ENCODE data around the gene GKN2. TPM values are rescaled to one million over a fixed set of nuclear protein-coding genes. Genes with fewer than 3 reads are reported as not detected.

GKN2 gene
- polyA plus RNA-seq, 1 donor from 2014 or later: not detected

- Histone ChIP-seq H3K27ac (ENCODE audit: low read length) (no peak overlapping the region), H3K9me3 (ENCODE audit: low read length) (no peaks in the 10 kb centered on the region), H3K9ac (ENCODE audit: low read length) (no peak overlapping the region), H2AFZ (ENCODE audit: low read depth, low read length) (no peak overlapping the region), H3K9me2 (ENCODE audit: insufficient read depth, low read length) (no peaks in the 10 kb centered on the region), H3K4me3 (ENCODE audit: low read length) (no peak overlapping the region), H3K4me2 (ENCODE audit: low read length) (no peak overlapping the region), H3K36me3 (ENCODE audit: insufficient read depth, low read length) (no peaks in the 10 kb centered on the region), H3K79me2 (replicated peaks; ENCODE audit: insufficient read depth, low read length) (no peaks in the 10 kb centered on the region), H4K20me1 (ENCODE audit: insufficient read depth) (no peaks in the 10 kb centered on the region), H3F3A (ENCODE audit: insufficient read depth, low read length, poor library complexity, severe bottlenecking) (no peaks in the 10 kb centered on the region), H3K27me3 (ENCODE audit: insufficient read depth, low read depth, low read length) (no peaks in the 10 kb centered on the region)
- no peak for TF ChIP-seq RAD21 (conservative IDR thresholded peaks at IDR 0.05)
Measured at GRCh38 chr2:68951899-68952298, 794 bp downstream of the GKN2 start.

- Histone ChIP-seq H3K4me2 (ENCODE audit: low read length) (no peak overlapping the region), H3K27me3 (ENCODE audit: insufficient read depth, low read depth, low read length) (no peaks in the 10 kb centered on the region), H2AFZ (ENCODE audit: low read depth, low read length) (no peak overlapping the region), H3K4me3 (ENCODE audit: low read length) (no peak overlapping the region), H3K27ac (ENCODE audit: low read length) (no peak overlapping the region), H3K9me2 (ENCODE audit: insufficient read depth, low read length) (no peaks in the 10 kb centered on the region), H3K9ac (ENCODE audit: low read length) (no peak overlapping the region), H4K20me1 (ENCODE audit: insufficient read depth) (no peaks in the 10 kb centered on the region), H3K79me2 (replicated peaks; ENCODE audit: insufficient read depth, low read length) (no peaks in the 10 kb centered on the region), H3K36me3 (ENCODE audit: insufficient read depth, low read length) (no peaks in the 10 kb centered on the region), H3F3A (ENCODE audit: insufficient read depth, low read length, poor library complexity, severe bottlenecking) (no peaks in the 10 kb centered on the region), H3K9me3 (ENCODE audit: low read length) (no peaks in the 10 kb centered on the region)
- TF ChIP-seq EZH2 (IDR thresholded peaks at IDR 0.05; ENCODE audit: borderline replicate concordance, insufficient read depth, low read length, poor library complexity, severe bottlenecking): no peak
- no peak for TF ChIP-seq TAF1 (IDR thresholded peaks at IDR 0.05; ENCODE audit: low read depth)
- TF ChIP-seq POLR2AphosphoS5 (IDR thresholded peaks at IDR 0.05): no peak
- no peak for TF ChIP-seq SMC3 (conservative IDR thresholded peaks at IDR 0.05; ENCODE audit: poor library complexity)
Measured at GRCh38 chr2:68948710-68949109, 4.0 kb downstream of the GKN2 start.

- Histone ChIP-seq H3K27me3 (ENCODE audit: insufficient read depth, low read depth, low read length) (no peaks in the 10 kb centered on the region), H3K9me3 (ENCODE audit: low read length) (no peaks in the 10 kb centered on the region), H3K79me2 (replicated peaks; ENCODE audit: insufficient read depth, low read length) (no peaks in the 10 kb centered on the region), H3K4me3 (ENCODE audit: low read length) (no peak overlapping the region), H3K9ac (ENCODE audit: low read length) (no peak overlapping the region), H2AFZ (ENCODE audit: low read depth, low read length) (no peak overlapping the region), H3K36me3 (ENCODE audit: insufficient read depth, low read length) (no peaks in the 10 kb centered on the region), H4K20me1 (ENCODE audit: insufficient read depth) (no peaks in the 10 kb centered on the region), H3K9me2 (ENCODE audit: insufficient read depth, low read length) (no peaks in the 10 kb centered on the region), H3F3A (ENCODE audit: insufficient read depth, low read length, poor library complexity, severe bottlenecking) (no peaks in the 10 kb centered on the region), H3K4me2 (ENCODE audit: low read length) (no peak overlapping the region), H3K27ac (ENCODE audit: low read length) (no peak overlapping the region)
- TF ChIP-seq EZH2 (IDR thresholded peaks at IDR 0.05; ENCODE audit: borderline replicate concordance, insufficient read depth, low read length, poor library complexity, severe bottlenecking) (no peak), REST (IDR thresholded peaks at IDR 0.05; ENCODE audit: borderline replicate concordance) (no peak), EP300 (conservative IDR thresholded peaks at IDR 0.05; ENCODE audit: poor library complexity, severe bottlenecking) (no peak), POLR2AphosphoS5 (IDR thresholded peaks at IDR 0.05) (no peak), TAF1 (IDR thresholded peaks at IDR 0.05; ENCODE audit: low read depth) (no peak), CTCF (IDR thresholded peaks at IDR 0.05; ENCODE audit: poor library complexity, severe bottlenecking) (no peak), RAD21 (conservative IDR thresholded peaks at IDR 0.05) (no peak), MXI1 (conservative IDR thresholded peaks at IDR 0.05; ENCODE audit: poor library complexity, severe bottlenecking) (no peak), SMC3 (conservative IDR thresholded peaks at IDR 0.05; ENCODE audit: poor library complexity) (no peak)
Measured at GRCh38 chr2:68946117-68946516, 6.6 kb downstream of the GKN2 start.

Measured in neural cell (in vitro differentiated cells).